NT2/D1 (cell line): Measurements from ENCODE around the gene UPK3B.
"Not testable (repeated sequence)": the region's sequence is repeated elsewhere in the genome, so short reads cannot be mapped to it uniquely, and the experiment has no call there.

Source experiments
- DNase-seq: peaks from one replicate; pipeline ENCODE4 v3.0.0-alpha.2; 2011; ENCODE audit warnings: low read depth, low spot score
- H3K27me3 ChIP-seq: 2 replicates; pipeline ENCODE4 v1.6.0; 2011; ENCODE audit warnings: mild to moderate bottlenecking; ENCODE audit not compliant: insufficient read length, insufficient read depth
- H3K36me3 ChIP-seq: 2 replicates; pipeline ENCODE4 v1.6.1; 2011; ENCODE audit warnings: mild to moderate bottlenecking, low read length, mixed read lengths; ENCODE audit not compliant: insufficient read depth, insufficient read length
- H3K4me1 ChIP-seq: 2 replicates; pipeline ENCODE4 v1.5.1; 2011; ENCODE audit not compliant: insufficient read depth, insufficient read length
- H3K4me3 ChIP-seq: 2 replicates; pipeline ENCODE4 v1.5.1; 2011; ENCODE audit warnings: low read depth; ENCODE audit not compliant: insufficient read length
- H3K9ac ChIP-seq: 2 replicates; pipeline ENCODE4 v1.6.0; 2011; ENCODE audit warnings: low read depth; ENCODE audit not compliant: insufficient read length
- H3K9me3 ChIP-seq: 2 replicates; pipeline ENCODE4 v1.5.1; 2011; ENCODE audit warnings: mild to moderate bottlenecking, low read length; ENCODE audit not compliant: insufficient read depth
- SUZ12 ChIP-seq: IDR thresholded peaks from 2 replicates; pipeline ENCODE4 v1.6.1; 2011; ENCODE audit not compliant: insufficient read length, insufficient read depth; ENCODE audit errors: extremely low read depth
- YY1 ChIP-seq: IDR thresholded peaks from 2 replicates; pipeline ENCODE4 v1.6.1; 2011; ENCODE audit not compliant: insufficient read length, insufficient read depth
- ZNF274 ChIP-seq: IDR thresholded peaks from 2 replicates; pipeline ENCODE4 v1.6.1; 2011; ENCODE audit warnings: mild to moderate bottlenecking, low read depth, low read length

Gene UPK3B

DNA sequence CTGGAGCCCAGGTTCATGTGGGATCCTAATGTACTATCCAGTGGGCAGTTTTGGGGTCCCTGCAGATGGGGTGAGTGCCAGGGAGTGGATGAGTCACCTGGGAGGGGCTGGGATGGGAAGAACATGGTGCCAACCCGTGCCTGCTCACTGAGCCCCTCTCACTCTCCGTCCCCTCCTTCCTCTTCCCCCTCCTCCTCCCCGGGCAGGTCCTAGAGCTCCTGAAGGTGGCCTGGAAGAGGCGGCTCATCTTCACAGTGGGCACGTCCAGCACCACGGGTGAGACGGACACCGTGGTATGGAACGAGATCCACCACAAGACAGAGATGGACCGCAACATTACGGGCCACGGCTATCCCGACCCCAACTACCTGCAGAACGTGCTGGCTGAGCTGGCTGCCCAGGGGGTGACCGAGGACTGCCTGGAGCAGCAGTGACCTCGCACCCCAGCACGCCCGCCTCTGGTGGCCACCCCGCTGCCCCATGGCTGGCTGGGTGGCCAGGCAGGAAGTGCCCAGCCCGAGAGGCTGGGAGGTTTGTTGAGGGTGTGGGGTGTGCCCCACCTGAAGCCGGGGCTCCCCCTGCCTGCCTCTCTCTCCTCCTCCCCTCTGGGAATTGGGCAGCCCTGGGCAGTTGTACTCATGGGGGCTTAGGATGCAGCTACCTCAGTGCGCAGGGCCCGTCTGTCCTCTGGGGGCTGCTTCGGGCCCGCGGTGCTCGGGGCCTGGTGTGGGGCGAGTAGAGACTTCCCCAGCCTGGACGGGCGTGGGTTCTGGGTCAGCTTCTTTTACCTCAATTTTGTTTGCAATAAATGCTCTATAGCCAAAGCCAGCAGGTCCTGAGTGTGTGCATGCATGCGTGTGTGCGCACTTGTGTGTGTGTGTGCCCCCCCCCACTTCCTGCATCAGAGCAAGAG is 4.9 kb upstream of the UPK3B start:
- Histone ChIP-seq H3K27me3 (no peaks in the 10 kb centered on the region), H3K36me3 (peaks cover 24% of the 10 kb centered on the region)
- no peak for DNase-seq

DNA sequence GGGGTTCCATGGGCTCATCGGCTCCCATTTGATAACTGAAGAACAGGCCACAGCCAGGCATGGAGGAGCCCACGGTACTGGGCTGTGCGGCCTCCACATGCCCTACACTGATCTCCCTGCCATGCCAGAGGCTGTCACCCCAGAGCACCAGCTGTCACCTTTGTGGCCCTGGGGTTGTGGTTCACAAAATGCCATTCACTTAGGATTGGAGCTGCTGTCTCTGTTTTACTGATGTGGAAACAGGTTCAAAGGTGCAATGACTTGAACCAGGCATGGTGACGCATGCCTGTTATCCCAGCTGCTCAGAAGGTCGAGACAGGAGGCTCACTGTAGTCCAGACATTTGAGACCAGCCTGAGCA is 4.3 kb upstream of the UPK3B start:
- no peak for DNase-seq
- peaks cover 2% of the 10 kb centered on the region for H3K4me1 ChIP-seq

More for the DNA sequence above, 4.9 kb upstream of the UPK3B start:
- TF ChIP-seq YY1 (no peak), ZNF274 (no peak), SUZ12 (no peak)
- Histone ChIP-seq H3K9me3 (no peaks in the 10 kb centered on the region), H3K4me1 (peaks cover 2% of the 10 kb centered on the region), H3K9ac (no peak overlapping the region), H3K4me3 (no peak overlapping the region)

DNA sequence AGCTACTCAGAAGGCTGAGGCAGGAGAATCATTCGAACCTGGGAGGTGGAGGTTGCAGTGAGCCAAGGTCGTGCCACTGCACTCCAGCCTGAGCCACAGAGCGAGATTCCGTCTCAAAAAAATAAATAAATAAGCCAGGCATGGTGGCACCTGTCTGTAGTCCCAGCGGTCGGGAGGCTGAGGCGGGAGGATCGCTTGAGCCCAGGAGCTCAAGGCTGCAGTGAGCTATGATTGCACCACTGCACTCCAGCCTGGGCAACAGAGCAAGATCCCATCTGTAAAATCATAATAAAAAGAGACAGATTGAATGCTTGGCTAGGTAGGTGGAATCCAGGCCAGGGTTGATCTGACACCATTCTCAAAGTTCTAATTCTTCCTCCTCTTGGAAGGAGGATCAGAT is 3.7 kb upstream of the UPK3B start:
- H3K27me3 ChIP-seq, H3K9ac ChIP-seq, H3K4me1 ChIP-seq, H3K4me3 ChIP-seq, DNase-seq, H3K9me3 ChIP-seq: not testable (repeated sequence)
- H3K36me3 ChIP-seq, result peaks cover 24% of the 10 kb centered on the region

More for the DNA sequence above, 4.3 kb upstream of the UPK3B start:
- no peaks in the 10 kb centered on the region for H3K9me3 ChIP-seq
- TF ChIP-seq ZNF274 (no peak), SUZ12 (no peak), YY1 (no peak)
- H3K36me3 ChIP-seq, result peaks cover 24% of the 10 kb centered on the region
- no peak overlapping the region for H3K4me3 ChIP-seq
- no peak overlapping the region for H3K9ac ChIP-seq
- no peaks in the 10 kb centered on the region for H3K27me3 ChIP-seq

DNA sequence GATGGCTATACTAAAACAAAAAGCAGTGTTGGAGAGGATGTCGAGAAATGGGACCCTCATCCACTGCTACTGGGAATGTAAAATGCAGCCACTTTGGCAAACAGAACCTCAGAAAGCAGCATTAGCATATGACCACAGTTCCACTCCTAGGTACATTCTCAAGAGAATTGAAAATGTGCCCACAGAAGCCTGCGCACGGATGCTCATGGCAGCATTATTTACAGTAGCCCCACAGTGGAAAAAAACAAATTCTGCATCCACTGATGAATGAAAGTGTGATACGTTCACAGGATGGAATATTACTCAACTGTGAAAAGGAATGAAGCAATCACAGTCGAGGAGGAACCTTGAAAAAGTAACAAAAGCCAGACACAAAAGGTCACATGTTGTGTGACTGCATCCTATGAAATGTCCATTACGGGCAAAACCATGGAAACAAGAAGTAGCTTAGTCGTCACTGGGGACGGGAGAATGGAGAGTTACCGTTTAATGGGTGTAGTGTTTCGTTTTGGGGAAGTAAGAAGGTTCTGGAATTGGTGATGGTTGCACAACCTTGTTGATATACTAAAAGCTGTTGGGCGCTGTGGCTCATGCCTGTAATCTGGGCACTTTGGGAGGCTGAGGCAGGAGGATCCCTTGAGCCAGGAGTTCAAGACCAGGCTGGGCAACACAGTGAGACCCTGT is 2.5 kb upstream of the UPK3B start:
- no peak for TF ChIP-seq SUZ12
- TF ChIP-seq YY1, result no peak
- TF ChIP-seq ZNF274, result no peak
- DNase-seq, result no peak
- H3K4me3 ChIP-seq, result no peak overlapping the region

DNA sequence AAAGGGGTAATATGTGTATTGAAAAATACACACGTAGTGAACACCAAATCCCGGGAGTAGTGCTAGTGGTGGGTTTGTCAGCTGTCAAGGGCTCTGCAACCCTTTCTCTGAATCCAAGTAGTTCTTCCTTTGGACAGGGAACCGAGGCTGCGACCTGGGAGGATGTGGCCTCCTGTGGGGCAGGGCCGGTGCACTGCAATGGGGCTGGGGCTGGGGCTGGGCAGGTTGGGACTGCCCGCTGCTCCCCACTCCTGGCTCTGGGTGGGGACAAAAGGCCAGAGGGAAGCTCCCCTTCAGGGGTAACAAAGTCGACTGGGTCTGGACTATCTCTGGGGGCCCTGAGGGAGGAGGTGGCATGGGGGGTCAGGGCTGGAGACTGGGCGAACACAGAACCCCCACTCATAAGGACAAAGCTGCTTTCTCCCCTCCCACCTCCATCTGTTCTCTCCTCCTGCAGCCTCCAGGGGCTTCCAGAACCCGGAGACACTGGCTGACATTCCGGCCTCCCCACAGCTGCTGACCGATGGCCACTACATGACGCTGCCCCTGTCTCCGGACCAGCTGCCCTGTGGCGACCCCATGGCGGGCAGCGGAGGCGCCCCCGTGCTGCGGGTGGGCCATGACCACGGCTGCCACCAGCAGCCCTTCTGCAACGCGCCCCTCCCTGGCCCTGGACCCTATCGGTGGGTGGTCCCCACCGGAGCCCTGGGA is 1.0 kb downstream of the UPK3B start:
- H3K9ac ChIP-seq, H3K27me3 ChIP-seq, H3K4me3 ChIP-seq, H3K36me3 ChIP-seq, H3K9me3 ChIP-seq, DNase-seq: not testable (repeated sequence)
- peaks cover 12% of the 10 kb centered on the region for H3K4me1 ChIP-seq

More for the DNA sequence above, 2.5 kb upstream of the UPK3B start:
- no peak overlapping the region for H3K9ac ChIP-seq
- peaks cover 21% of the 10 kb centered on the region for H3K36me3 ChIP-seq
- peaks cover 4% of the 10 kb centered on the region for H3K4me1 ChIP-seq
- H3K27me3 ChIP-seq, result no peaks in the 10 kb centered on the region
- no peaks in the 10 kb centered on the region for H3K9me3 ChIP-seq

DNA sequence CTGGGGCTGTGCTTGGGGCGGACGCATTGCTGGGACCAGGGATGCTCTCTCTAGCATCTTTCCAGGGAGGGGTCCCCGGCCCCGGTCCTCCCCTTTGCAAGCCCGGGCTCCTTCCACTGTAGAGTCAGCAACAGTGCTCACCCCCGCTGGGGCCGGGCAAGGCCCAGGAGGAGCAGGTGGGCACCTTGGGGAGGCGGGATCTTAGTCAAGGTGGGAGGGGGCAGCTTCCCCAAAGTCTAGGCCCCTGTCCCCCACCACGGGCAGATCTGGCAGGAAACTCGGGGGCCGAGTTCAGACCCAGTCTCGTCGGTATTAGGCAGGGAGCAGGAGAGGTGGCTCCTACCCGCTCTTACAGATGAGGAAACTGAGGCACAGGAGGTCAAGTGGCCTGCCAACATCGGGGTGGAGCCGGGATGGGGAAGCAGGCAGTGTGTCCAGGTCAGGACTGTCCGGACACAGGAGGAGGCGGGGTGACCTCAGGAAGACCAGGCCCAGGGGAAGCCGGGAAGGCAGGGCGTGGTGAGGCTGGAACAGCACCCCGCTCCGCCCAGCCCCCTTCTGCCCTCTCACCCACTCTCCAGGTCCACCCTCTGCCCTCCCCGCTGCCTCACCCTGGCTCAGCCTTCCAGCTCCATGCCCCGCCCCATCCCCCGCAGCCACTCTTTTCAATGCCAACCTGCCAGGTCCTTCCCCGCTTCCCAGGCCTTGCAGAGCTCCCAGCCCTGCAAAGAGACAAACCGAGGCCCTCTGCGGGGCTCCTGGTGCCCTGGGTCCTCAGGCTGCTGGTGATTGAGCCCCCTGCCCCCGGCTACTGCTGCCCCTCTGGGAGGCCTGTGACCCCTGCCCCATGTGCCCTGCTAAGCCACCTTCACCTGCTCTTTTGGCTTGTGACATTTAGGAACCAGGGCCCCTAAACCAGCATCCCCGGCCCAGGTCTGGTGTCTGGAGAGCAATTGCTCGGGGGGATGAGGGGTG is 1.8 kb downstream of the UPK3B start:
- not testable (repeated sequence) for H3K9ac ChIP-seq

More for the DNA sequence above, 1.8 kb downstream of the UPK3B start:
- H3K4me3 ChIP-seq, DNase-seq, H3K27me3 ChIP-seq, H3K36me3 ChIP-seq, H3K9me3 ChIP-seq: not testable (repeated sequence)
- H3K4me1 ChIP-seq, result peaks cover 12% of the 10 kb centered on the region
